ENCODE measurements around the gene DMTF1. TPM values are rescaled to one million over a fixed set of nuclear protein-coding genes. Genes with fewer than 3 reads are reported as not detected.

The DMTF1 gene
- total RNA-seq, 2 experiments from 2014 or later: 111 to 197 TPM

- no peak for DNase-seq (ENCODE audit: low spot score)
- H3K9me2 ChIP-seq (ENCODE audit: insufficient read depth, low read length): no peaks in the 10 kb centered on the region
- no peaks in the 10 kb centered on the region for H3K79me2 ChIP-seq (ENCODE audit: insufficient read depth, low read depth, low read length)
- H3K4me1 ChIP-seq (ENCODE audit: insufficient read depth, low read length, poor library complexity, severe bottlenecking): no peaks in the 10 kb centered on the region
- BruUV-seq (replicated peaks): no TSS peak
- H3K4me3 ChIP-seq (ENCODE audit: low read depth, low read length, poor library complexity, severe bottlenecking): no peak overlapping the region
- no peak for TF ChIP-seq CTCF (conservative IDR thresholded peaks at IDR 0.05; ENCODE audit: low read length)
- TF ChIP-seq EZH2phosphoT487 (IDR thresholded peaks at IDR 0.05; ENCODE audit: borderline replicate concordance, low read depth, low read length): no peak
- H3K9me3 ChIP-seq (ENCODE audit: low read length): no peaks in the 10 kb centered on the region
- CTCF ChIA-PET (ENCODE audit: unreplicated experiment): no interaction called here
- H3K4me2 ChIP-seq (ENCODE audit: low read length): no peak overlapping the region
- no peaks in the 10 kb centered on the region for H3K36me3 ChIP-seq (ENCODE audit: insufficient read depth, low read length)
- intact Hi-C loops (cut with micrococcal nuclease; ENCODE audit: unreplicated experiment): no loop called here
- H3K27ac ChIP-seq (ENCODE audit: low read depth, low read length, poor library complexity, severe bottlenecking): no peak overlapping the region
- H4K20me1 ChIP-seq (ENCODE audit: insufficient read depth, low read length): no peaks in the 10 kb centered on the region
- H2AFZ ChIP-seq (ENCODE audit: low read length): no peak overlapping the region
- POLR2A ChIA-PET: interaction anchor here (1.0 kb wide), 1 partner anchor 273 kb away, joined by 3 read pairs; no protein-coding TSS in a partner anchor
Observed at GRCh38 chr7:87106974-87107612, 45.2 kb upstream of the DMTF1 start.

GRCh38 chr7:87107949-87108776 is 44.1 kb upstream of the DMTF1 start:
- POLR2A ChIA-PET: interaction anchor here (1.0 kb wide), 1 partner anchor 272 kb away, joined by 3 read pairs; no protein-coding TSS in a partner anchor
- intact Hi-C loops (cut with micrococcal nuclease; ENCODE audit: unreplicated experiment): no loop called here
- CTCF ChIA-PET (ENCODE audit: unreplicated experiment): no interaction called here

More at GRCh38 chr7:87107949-87108776, 44.1 kb upstream of the DMTF1 start:
- no peaks in the 10 kb centered on the region for H3K79me2 ChIP-seq (ENCODE audit: insufficient read depth, low read depth, low read length)
- no peaks in the 10 kb centered on the region for H3K9me2 ChIP-seq (ENCODE audit: insufficient read depth, low read length)
- no peak overlapping the region for H3K27ac ChIP-seq (ENCODE audit: low read depth, low read length, poor library complexity, severe bottlenecking)
- no peak overlapping the region for H3K4me2 ChIP-seq (ENCODE audit: low read length)
- no peaks in the 10 kb centered on the region for H3K4me1 ChIP-seq (ENCODE audit: insufficient read depth, low read length, poor library complexity, severe bottlenecking)
- H3K9me3 ChIP-seq (ENCODE audit: low read length): no peaks in the 10 kb centered on the region
- no peak for DNase-seq (ENCODE audit: low spot score)
- BruUV-seq (replicated peaks): no TSS peak
- no peaks in the 10 kb centered on the region for H4K20me1 ChIP-seq (ENCODE audit: insufficient read depth, low read length)
- no peak overlapping the region for H3K4me3 ChIP-seq (ENCODE audit: low read depth, low read length, poor library complexity, severe bottlenecking)
- no peak overlapping the region for H2AFZ ChIP-seq (ENCODE audit: low read length)
- TF ChIP-seq EZH2phosphoT487 (IDR thresholded peaks at IDR 0.05; ENCODE audit: borderline replicate concordance, low read depth, low read length) (no peak), CTCF (conservative IDR thresholded peaks at IDR 0.05; ENCODE audit: low read length) (no peak)
- no peaks in the 10 kb centered on the region for H3K36me3 ChIP-seq (ENCODE audit: insufficient read depth, low read length)
